GM12865 (cell line): ENCODE data around the gene VAC14.

Source experiments
- DNase-seq: peaks from one replicate; pipeline ENCODE4 v3.0.0; 2010; ENCODE audit warnings: low read depth
- H3K4me3 ChIP-seq: 2 replicates; pipeline ENCODE4 v1.5.1; 2011; ENCODE audit warnings: mild to moderate bottlenecking, low read depth, low read length, control low read depth
- TF ChIP-seq, protein P1 (sequence below): IDR thresholded peaks from 2 replicates; pipeline ENCODE4 v1.5.1; 2011; ENCODE audit warnings: low read length, control low read depth, low read depth, inconsistent platforms; ENCODE audit not compliant: insufficient read depth; ENCODE audit errors: missing control alignments

VAC14 gene

DNA sequence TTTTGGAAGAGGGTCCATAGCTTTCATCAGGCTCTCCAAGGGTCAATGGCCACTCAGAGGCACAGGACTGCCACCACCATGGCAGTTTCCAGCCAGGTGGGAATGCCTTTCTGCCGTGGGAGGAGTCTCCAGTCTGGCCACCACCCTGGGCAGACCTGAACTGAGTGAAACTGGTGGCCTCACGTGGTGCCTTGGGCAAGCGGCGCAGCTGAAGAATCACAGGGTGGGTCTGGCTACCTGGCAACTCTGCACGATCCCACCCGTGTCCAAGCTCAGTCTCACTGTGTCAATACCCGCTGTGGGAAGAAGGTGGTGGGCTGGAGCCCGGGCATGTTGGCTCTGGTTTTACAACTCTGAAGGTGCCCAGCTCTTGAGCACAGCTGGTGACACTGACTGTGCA lies 31.8 kb downstream of the VAC14 start:
- no peak overlapping the region for H3K4me3 ChIP-seq
- no peak for DNase-seq
- TF ChIP-seq, protein P1, sequence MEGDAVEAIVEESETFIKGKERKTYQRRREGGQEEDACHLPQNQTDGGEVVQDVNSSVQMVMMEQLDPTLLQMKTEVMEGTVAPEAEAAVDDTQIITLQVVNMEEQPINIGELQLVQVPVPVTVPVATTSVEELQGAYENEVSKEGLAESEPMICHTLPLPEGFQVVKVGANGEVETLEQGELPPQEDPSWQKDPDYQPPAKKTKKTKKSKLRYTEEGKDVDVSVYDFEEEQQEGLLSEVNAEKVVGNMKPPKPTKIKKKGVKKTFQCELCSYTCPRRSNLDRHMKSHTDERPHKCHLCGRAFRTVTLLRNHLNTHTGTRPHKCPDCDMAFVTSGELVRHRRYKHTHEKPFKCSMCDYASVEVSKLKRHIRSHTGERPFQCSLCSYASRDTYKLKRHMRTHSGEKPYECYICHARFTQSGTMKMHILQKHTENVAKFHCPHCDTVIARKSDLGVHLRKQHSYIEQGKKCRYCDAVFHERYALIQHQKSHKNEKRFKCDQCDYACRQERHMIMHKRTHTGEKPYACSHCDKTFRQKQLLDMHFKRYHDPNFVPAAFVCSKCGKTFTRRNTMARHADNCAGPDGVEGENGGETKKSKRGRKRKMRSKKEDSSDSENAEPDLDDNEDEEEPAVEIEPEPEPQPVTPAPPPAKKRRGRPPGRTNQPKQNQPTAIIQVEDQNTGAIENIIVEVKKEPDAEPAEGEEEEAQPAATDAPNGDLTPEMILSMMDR = no peak

DNA sequence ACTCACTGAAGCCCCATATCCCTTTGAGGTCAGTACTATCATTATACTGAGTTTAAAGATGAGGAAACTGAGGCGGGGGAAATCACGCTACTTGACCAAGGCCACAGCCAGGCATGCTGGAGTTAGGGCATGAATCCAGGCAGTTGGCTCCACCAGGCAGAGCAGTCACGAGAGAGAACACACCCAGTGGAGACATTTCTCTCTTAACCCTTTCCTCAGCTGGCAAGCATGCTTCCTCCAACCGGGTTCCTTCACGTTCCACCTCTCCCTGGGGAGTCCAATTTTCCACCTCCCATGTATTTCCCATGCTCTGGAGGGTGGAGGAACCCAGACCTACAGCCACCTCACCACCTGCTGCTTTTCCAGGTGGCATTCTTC lies 32.8 kb downstream of the VAC14 start:
- TF ChIP-seq, protein P1 = no peak
- H3K4me3 ChIP-seq = no peak overlapping the region
- no peak for DNase-seq

DNA sequence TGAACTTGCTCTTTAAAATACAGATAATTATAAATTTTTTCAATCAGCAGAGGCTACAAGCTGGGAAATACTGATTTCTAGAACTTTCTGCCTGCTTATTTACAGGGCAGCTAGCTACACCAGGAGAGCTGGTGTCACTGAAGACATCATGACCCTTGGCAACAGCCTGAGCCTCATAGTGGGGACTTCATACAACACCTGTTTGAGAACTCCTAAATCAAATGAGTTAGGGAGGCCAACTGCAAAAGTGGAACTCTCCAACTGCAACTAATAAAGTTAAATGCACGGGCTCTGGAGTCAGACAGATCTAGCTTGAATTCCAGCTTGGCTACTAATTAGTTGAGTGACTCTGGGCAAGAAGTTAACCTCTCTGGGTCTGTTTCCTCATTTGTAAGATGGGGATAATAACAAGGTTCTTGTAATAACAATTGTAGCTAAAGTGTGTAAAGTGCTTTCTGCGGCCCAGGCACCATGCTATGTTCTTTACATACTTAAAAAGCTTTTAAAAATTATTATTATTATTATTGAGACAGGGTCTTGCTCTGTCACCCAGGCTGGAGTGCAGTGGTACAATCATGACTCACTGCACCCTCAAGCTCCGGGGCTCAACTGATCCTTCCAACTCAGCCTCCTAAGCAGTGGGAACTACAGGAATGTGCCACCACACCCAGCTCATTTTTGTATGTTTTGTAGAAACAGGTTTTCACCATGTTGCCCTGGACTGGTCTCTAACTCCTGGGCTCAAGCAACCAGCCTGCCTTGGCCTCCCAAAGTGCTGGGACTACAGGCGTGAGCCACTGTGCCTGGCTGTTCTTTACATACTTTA lies 33.4 kb downstream of the VAC14 start:
- TF ChIP-seq, protein P1 = no peak
- no peak for DNase-seq
- no peak overlapping the region for H3K4me3 ChIP-seq

DNA sequence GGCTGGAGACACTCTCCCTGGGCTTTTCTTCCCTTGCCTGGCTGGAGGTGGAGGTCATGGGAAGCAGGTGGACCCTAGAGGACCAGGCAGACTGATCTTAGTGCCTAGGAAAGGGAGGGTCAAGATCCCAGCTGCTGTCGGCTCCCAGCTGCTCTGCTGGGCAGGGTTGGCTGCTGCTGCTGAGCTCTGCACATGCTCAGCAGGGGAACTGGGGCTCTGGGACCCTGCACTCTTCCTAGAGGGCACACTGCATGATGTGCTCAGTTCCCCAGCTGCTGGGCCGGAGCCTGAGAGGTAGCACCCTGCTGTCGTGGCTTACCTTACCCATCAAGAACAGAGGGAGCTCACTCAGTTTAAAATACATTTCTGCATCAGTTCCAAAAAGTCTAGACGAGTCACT lies 34.3 kb downstream of the VAC14 start:
- DNase-seq = no peak
- TF ChIP-seq, protein P1 = no peak
- H3K4me3 ChIP-seq = no peak overlapping the region

DNA sequence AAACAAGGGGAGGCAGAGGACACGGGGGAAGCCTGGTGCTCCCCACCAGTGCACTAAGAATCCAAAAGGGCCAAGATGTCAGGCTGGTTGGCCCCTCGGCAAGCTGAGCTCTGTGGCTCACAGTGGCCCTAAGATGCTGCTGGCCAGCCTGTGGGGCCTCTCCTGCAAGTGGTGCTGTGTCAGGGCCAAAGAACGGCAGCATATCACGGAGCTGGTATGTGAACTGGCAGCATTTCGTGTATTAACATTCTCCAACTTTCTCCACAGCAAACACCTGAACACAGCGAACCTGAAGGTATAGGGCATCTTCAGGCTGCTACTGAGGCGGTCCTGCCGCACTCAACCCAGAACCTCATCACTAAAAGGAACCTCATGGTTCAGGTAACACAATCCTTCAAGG lies 34.8 kb downstream of the VAC14 start:
- no peak overlapping the region for H3K4me3 ChIP-seq
- no peak for DNase-seq
- TF ChIP-seq, protein P1 = no peak

DNA sequence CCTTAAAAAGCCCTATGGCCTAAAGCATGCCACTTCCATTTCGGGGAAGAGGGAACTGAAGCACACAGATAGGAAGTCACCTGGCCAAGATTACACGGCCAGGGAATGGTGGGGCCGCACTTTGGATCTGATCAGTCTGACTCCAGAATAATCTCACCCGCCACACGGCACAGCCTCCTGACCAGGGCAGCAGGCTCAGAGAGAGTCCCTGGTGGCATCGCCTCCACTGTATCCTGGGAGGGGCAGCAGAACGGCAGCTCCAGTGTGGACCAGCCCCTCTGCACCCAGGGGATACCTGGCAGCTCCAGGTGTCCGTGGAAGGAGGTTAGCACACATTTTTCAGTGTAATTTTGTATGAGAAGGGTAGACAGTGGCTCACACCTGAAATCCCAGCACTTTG lies 35.5 kb downstream of the VAC14 start:
- TF ChIP-seq, protein P1 = no peak
- H3K4me3 ChIP-seq = no peak overlapping the region
- no peak for DNase-seq

DNA sequence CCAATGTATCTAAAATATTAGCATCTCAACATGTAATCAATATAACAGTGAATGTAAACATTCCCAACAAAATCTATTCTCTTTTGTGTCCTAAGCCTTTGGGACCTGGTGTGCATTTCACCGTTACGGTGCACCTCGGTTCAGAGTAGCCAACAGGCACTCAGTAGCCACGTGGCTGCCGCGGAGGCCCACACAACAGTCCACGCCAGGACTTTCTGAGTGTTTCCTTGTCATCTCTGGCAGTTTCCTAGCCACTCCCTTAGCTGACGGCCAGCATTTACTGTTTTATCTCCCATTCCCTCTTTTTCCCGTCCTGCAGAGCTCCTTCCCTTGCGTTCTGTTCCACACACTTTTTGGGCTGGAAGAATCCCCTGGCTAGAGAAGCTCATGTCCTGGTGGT lies 36.3 kb downstream of the VAC14 start:
- TF ChIP-seq, protein P1 = no peak
- H3K4me3 ChIP-seq = no peak overlapping the region
- DNase-seq = no peak
